HCT116 (cell line): Measurements from ENCODE around the gene CLASP1. TPM values are rescaled to one million over a fixed set of nuclear protein-coding genes. Genes with fewer than 3 reads are reported as not detected.

ENCODE experiments used
- ATAC-seq: fragments of 200-7000 bp; cut with Tn5 transposase; 2 replicates; pipeline ENCODE4 v1.9.1; 2020; ENCODE audit warnings: mild to moderate bottlenecking, moderate library complexity
- BruUV-seq: library from RNA; stranded (reverse); fragments of 400-500 nt; replicated peaks from 2 replicates; lab custom pipeline; 2021; lab: Mats Ljungman, UMichigan
- CTCF ChIA-PET: fragments of 300-600 bp; sonication (Branson Sonifier 250); formaldehyde crosslinking; loops from one replicate; lab custom pipeline; 2021; ENCODE audit warnings: antibody characterized with exemption; lab: Charles Lee
- POLR2A ChIA-PET: fragments of 300-600, 350-600 bp; sonication (Branson Sonifier 250); formaldehyde crosslinking; loops from one replicate; lab custom pipeline; 2021; ENCODE audit warnings: antibody characterized with exemption; lab: Charles Lee
- RAD21 ChIA-PET, 2 experiments: fragments of 300-600 bp; sonication (Branson Sonifier 250); formaldehyde crosslinking; loops; one replicate each; lab custom pipeline; 2023; ENCODE audit warnings: low total read pairs in 2 of 2; ENCODE audit not compliant: uncharacterized antibody in 2 of 2, unreplicated experiment in 2 of 2, low non-redundant PET in 1 of 2; lab: Charles Lee
- DNase-seq: peaks from one replicate; pipeline ENCODE4 v3.0.0-alpha.2; 2010; ENCODE audit warnings: low read depth, low spot score
- H2AFZ ChIP-seq: fragments of 200-600 bp; shearing (Covaris generic), sonication (generic); 2 replicates; pipeline ENCODE4 v1.6.1; 2017; ENCODE audit warnings: low read depth, mixed run types, mixed read lengths, antibody characterized with exemption, low read length; ENCODE audit not compliant: poor library complexity, severe bottlenecking
- H3K27ac ChIP-seq: 2 replicates; pipeline ENCODE4 v1.5.1; 2012; ENCODE audit warnings: low read depth, low read length
- H3K27me3 ChIP-seq: fragments of 200-600 bp; sonication (generic); 2 replicates; pipeline ENCODE4 v1.6.1; 2016; ENCODE audit warnings: mixed run types, low read length, mixed read lengths; ENCODE audit not compliant: insufficient read depth
- H3K36me3 ChIP-seq, 2 experiments: fragments of 200-500 bp in 1 of 2; fragments of 200-600 bp in 1 of 2; sonication (Bioruptor generic) in 1 of 2; sonication (generic) in 1 of 2; 2 replicates each; pipeline versions ENCODE4 v1.5.1 to v1.6.1; 2014 to 2016; ENCODE audit warnings: low read length in 2 of 2, inconsistent platforms in 1 of 2, mixed read lengths in 1 of 2, mixed run types in 1 of 2; ENCODE audit not compliant: insufficient read depth in 2 of 2, control insufficient read depth in 1 of 2
- H3K4me1 ChIP-seq, 2 experiments: fragments of 200-600 bp in 1 of 2; sonication (generic) in 1 of 2; 2 replicates each; pipeline versions ENCODE4 v1.5.1 to v1.6.1; 2012 to 2017; ENCODE audit warnings: low read length in 2 of 2, inconsistent platforms in 1 of 2, mild to moderate bottlenecking in 1 of 2, mixed read lengths in 1 of 2, mixed run types in 1 of 2, moderate library complexity in 1 of 2; ENCODE audit not compliant: insufficient read depth in 2 of 2, control insufficient read depth in 1 of 2
- H3K4me2 ChIP-seq: fragments of 200-600 bp; sonication (generic); 2 replicates; pipeline ENCODE4 v1.6.1; 2017; ENCODE audit warnings: mixed run types, low read length, mixed read lengths
- H3K4me3 ChIP-seq, 2 experiments: fragments of 200-600 bp in 1 of 2; sonication (generic) in 1 of 2; replicated peaks in 1 of 2; 2 replicates each; pipeline ENCODE4 v1.5.1; 2011 to 2016; ENCODE audit warnings: low read length in 2 of 2, control low read depth in 1 of 2, low read depth in 1 of 2, mild to moderate bottlenecking in 1 of 2, mixed read lengths in 1 of 2, mixed run types in 1 of 2
- H3K79me2 ChIP-seq: fragments of 200-600 bp; sonication (generic); 2 replicates; pipeline ENCODE4 v1.6.1; 2017; ENCODE audit warnings: mild to moderate bottlenecking, mixed run types, low read length, moderate library complexity, mixed read lengths; ENCODE audit not compliant: insufficient read depth
- H3K9ac ChIP-seq: fragments of 200-600 bp; sonication (generic); 2 replicates; pipeline ENCODE4 v1.6.1; 2016; ENCODE audit warnings: low read length, mixed read lengths
- H3K9me2 ChIP-seq: fragments of 200-600 bp; sonication (generic), shearing (Covaris generic); 2 replicates; pipeline ENCODE4 v1.6.1; 2017; ENCODE audit warnings: mixed run types, mild to moderate bottlenecking, moderate library complexity; ENCODE audit not compliant: insufficient read depth
- H3K9me3 ChIP-seq, 2 experiments: fragments of 200-500 bp in 1 of 2; fragments of 200-600 bp in 1 of 2; sonication (Bioruptor generic) in 1 of 2; sonication (generic) in 1 of 2; 2 replicates each; pipeline ENCODE4 v1.6.1; 2014 to 2017; ENCODE audit warnings: low read length in 2 of 2, mixed read lengths in 2 of 2, inconsistent platforms in 1 of 2, low read depth in 1 of 2, mild to moderate bottlenecking in 1 of 2, mixed run types in 1 of 2, moderate library complexity in 1 of 2; ENCODE audit not compliant: control insufficient read depth in 1 of 2, insufficient read depth in 1 of 2
- H4K20me1 ChIP-seq: fragments of 200-600 bp; sonication (generic), shearing (Covaris generic); 2 replicates; pipeline ENCODE4 v1.6.1; 2017; ENCODE audit warnings: mixed run types, mild to moderate bottlenecking, moderate library complexity; ENCODE audit not compliant: insufficient read depth
- CBX3 ChIP-seq: IDR thresholded peaks from 2 replicates; pipeline ENCODE4 v1.6.1; 2012; ENCODE audit warnings: low read depth
- CEBPB ChIP-seq: IDR thresholded peaks from 2 replicates; pipeline ENCODE4 v1.6.1; 2012; ENCODE audit warnings: low read depth
- EGR1 ChIP-seq: IDR thresholded peaks from 2 replicates; pipeline ENCODE4 v1.6.1; 2012; ENCODE audit warnings: low read depth
- ELF1 ChIP-seq: IDR thresholded peaks from 2 replicates; pipeline ENCODE4 v1.6.1; 2012; ENCODE audit warnings: low read depth, borderline replicate concordance
- EZH2phosphoT487 ChIP-seq: fragments of 200-600 bp; IDR thresholded peaks from 2 replicates; pipeline ENCODE4 v1.6.1; 2018; ENCODE audit warnings: antibody characterized with exemption, borderline replicate concordance
- FOSL1 ChIP-seq: IDR thresholded peaks from 2 replicates; pipeline ENCODE4 v1.6.1; 2012; ENCODE audit warnings: low read depth
- JUND ChIP-seq: IDR thresholded peaks from 2 replicates; pipeline ENCODE4 v1.6.1; 2012
- MAX ChIP-seq: IDR thresholded peaks from 2 replicates; pipeline ENCODE4 v1.6.1; 2012
- POLR2A ChIP-seq: IDR thresholded peaks from 2 replicates; pipeline ENCODE4 v1.7.0; 2011; ENCODE audit warnings: borderline replicate concordance; ENCODE audit not compliant: insufficient read depth, insufficient read length; ENCODE audit errors: extremely low read depth
- POLR2AphosphoS5 ChIP-seq: IDR thresholded peaks from 2 replicates; pipeline ENCODE4 v1.6.1; 2011; ENCODE audit warnings: mild to moderate bottlenecking, low read depth, low read length, moderate library complexity
- RAD21 ChIP-seq: IDR thresholded peaks from 2 replicates; pipeline ENCODE4 v1.6.1; 2012; ENCODE audit warnings: low read depth, mild to moderate bottlenecking
- SIN3A ChIP-seq: IDR thresholded peaks from 2 replicates; pipeline ENCODE4 v1.6.1; 2012; ENCODE audit warnings: low read depth
- SP1 ChIP-seq: IDR thresholded peaks from 2 replicates; pipeline ENCODE4 v1.6.1; 2012; ENCODE audit warnings: low read depth
- SRF ChIP-seq: IDR thresholded peaks from 2 replicates; pipeline ENCODE4 v1.6.1; 2012; ENCODE audit warnings: low read depth
- TCF7L2 ChIP-seq: IDR thresholded peaks from 2 replicates; pipeline ENCODE4 v1.7.0; 2011; ENCODE audit warnings: borderline replicate concordance, inconsistent platforms; ENCODE audit not compliant: insufficient read depth, insufficient read length; ENCODE audit errors: extremely low read depth
- ZBTB33 ChIP-seq: IDR thresholded peaks from 2 replicates; pipeline ENCODE4 v1.6.1; 2011; ENCODE audit warnings: mild to moderate bottlenecking, low read length, moderate library complexity; ENCODE audit not compliant: insufficient replicate concordance; ENCODE audit errors: extremely low read depth
- ZNF274 ChIP-seq: fragments of 200-500 bp; sonication (Bioruptor generic); IDR thresholded peaks from 2 replicates; pipeline ENCODE4 v1.6.1; 2014; ENCODE audit warnings: mild to moderate bottlenecking, low read depth, low read length, inconsistent platforms
- intact Hi-C: fragments of 100-400 bp; cut with micrococcal nuclease; formaldehyde crosslinking; loops from 2 replicates; pipeline ENCODE4 v1.10.0; 2022
- total RNA-seq: library from RNA; stranded (reverse); gene quantifications from one replicate; pipeline ENCODE4 v1.2.1, GENCODE V29; 2021; ENCODE audit not compliant: unreplicated experiment
- TF ChIP-seq, protein P1 (sequence below): IDR thresholded peaks from 2 replicates; pipeline ENCODE4 v1.6.1; 2012
- TF ChIP-seq, protein P2 (sequence below), 3 experiments: fragments of 200-600 bp in 1 of 3; sonication (generic) in 1 of 3; IDR thresholded peaks in 2 of 3; conservative IDR thresholded peaks in 1 of 3; 2 replicates each; pipeline ENCODE4 v1.5.1; 2012 to 2017; ENCODE audit warnings: low read depth in 2 of 3, low read length in 2 of 3, antibody characterized with exemption in 1 of 3, borderline replicate concordance in 1 of 3, control low read depth in 1 of 3, mild to moderate bottlenecking in 1 of 3, mixed read lengths in 1 of 3, mixed run types in 1 of 3, moderate library complexity in 1 of 3; ENCODE audit not compliant: insufficient read depth in 1 of 3

Gene CLASP1
- total RNA-seq, 1 experiment from 2014 or later: 41.9 TPM

- ChIA-PET CTCF (interaction anchor here (0.8 kb wide), 1 partner anchor 9 kb away, joined by 3 read pairs; no protein-coding TSS in a partner anchor), POLR2A (no interaction called here), RAD21 (no interaction called here)
- Histone ChIP-seq H3K9me3 (no peaks in the 10 kb centered on the region), H3K27me3 (no peaks in the 10 kb centered on the region), H3K4me1 (peaks cover 28 to 30% of the 10 kb centered on the region in 2 experiments), H3K4me2 (no peak overlapping the region), H3K79me2 (peaks cover 31% of the 10 kb centered on the region), H3K27ac (no peak overlapping the region), H3K9me2 (no peaks in the 10 kb centered on the region), H3K9ac (no peak overlapping the region), H4K20me1 (no peaks in the 10 kb centered on the region), H2AFZ (no peak overlapping the region), H3K4me3 (no peak overlapping the region), H3K36me3 (no peaks in the 10 kb centered on the region)
- TF ChIP-seq POLR2A (no peak), CBX3 (no peak), EGR1 (no peak), ELF1 (no peak), POLR2AphosphoS5 (no peak), EZH2phosphoT487 (no peak), TCF7L2 (no peak), JUND (no peak), SRF (no peak), MAX (no peak), SIN3A (no peak), RAD21 (no peak), ZNF274 (no peak), FOSL1 (no peak), CEBPB (no peak), ZBTB33 (no peak), SP1 (no peak)
- TF ChIP-seq, protein P1, sequence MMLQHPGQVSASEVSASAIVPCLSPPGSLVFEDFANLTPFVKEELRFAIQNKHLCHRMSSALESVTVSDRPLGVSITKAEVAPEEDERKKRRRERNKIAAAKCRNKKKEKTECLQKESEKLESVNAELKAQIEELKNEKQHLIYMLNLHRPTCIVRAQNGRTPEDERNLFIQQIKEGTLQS: no peak
- TF ChIP-seq, protein P2, sequence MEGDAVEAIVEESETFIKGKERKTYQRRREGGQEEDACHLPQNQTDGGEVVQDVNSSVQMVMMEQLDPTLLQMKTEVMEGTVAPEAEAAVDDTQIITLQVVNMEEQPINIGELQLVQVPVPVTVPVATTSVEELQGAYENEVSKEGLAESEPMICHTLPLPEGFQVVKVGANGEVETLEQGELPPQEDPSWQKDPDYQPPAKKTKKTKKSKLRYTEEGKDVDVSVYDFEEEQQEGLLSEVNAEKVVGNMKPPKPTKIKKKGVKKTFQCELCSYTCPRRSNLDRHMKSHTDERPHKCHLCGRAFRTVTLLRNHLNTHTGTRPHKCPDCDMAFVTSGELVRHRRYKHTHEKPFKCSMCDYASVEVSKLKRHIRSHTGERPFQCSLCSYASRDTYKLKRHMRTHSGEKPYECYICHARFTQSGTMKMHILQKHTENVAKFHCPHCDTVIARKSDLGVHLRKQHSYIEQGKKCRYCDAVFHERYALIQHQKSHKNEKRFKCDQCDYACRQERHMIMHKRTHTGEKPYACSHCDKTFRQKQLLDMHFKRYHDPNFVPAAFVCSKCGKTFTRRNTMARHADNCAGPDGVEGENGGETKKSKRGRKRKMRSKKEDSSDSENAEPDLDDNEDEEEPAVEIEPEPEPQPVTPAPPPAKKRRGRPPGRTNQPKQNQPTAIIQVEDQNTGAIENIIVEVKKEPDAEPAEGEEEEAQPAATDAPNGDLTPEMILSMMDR (IDR thresholded peaks at IDR 0.05 in 2 of 3, conservative IDR thresholded peaks at IDR 0.05 in 1 of 3; ENCODE audit: borderline replicate concordance in 1 of 3, insufficient read depth in 1 of 3, low read depth in 2 of 3, low read length in 2 of 3): no peak
- ATAC-seq (no peak), DNase-seq (no peak)
- BruUV-seq: no TSS peak
- intact Hi-C loops: no loop called here
These were observed 73.0 kb downstream of the CLASP1 start for GRCh38 chr2:121576263-121576662.
